HEK293 (cell line): Measurements from ENCODE around the gene OR6B1.

ENCODE experiments used
- CTCF ChIA-PET: fragments of 350-600 bp; formaldehyde crosslinking; extraction: SDS; loops from one replicate; lab custom pipeline; 2021; ENCODE audit warnings: antibody characterized with exemption; lab: Yijun Ruan, JAX
- POLR2A ChIA-PET: fragments of 300-600 bp; formaldehyde crosslinking; extraction: SDS; loops from one replicate; lab custom pipeline; 2020; ENCODE audit warnings: antibody characterized with exemption, inconsistent platforms; lab: Yijun Ruan, JAX
- H3K27ac ChIP-seq: fragments of 200-500 bp; sonication (Bioruptor generic); 2 replicates; pipeline ENCODE4 v1.5.1; 2014; ENCODE audit warnings: low read depth, low read length, control low read depth, inconsistent platforms; ENCODE audit errors: extremely low read depth
- H3K36me3 ChIP-seq, 2 experiments: fragments of 200-500 bp in 1 of 2; sonication (Bioruptor generic) in 1 of 2; 1 replicate in 1 of 2; 2 replicates in 1 of 2; pipeline ENCODE4 v1.5.1; 2014 to 2017; ENCODE audit warnings: inconsistent platforms in 2 of 2, low read length in 2 of 2; ENCODE audit not compliant: control insufficient read depth in 2 of 2, insufficient read depth in 1 of 2
- H3K4me1 ChIP-seq: fragments of 200-500 bp; sonication (Bioruptor generic); 2 replicates; pipeline ENCODE4 v1.5.1; 2014; ENCODE audit warnings: mild to moderate bottlenecking, low read length, inconsistent platforms; ENCODE audit not compliant: control insufficient read depth, insufficient read depth
- H3K4me3 ChIP-seq: 2 replicates; pipeline ENCODE4 v1.5.1; 2011; ENCODE audit warnings: low read depth, mild to moderate bottlenecking, control low read depth, low read length, moderate library complexity
- H3K9me3 ChIP-seq: fragments of 200-500 bp; sonication (Bioruptor generic); 2 replicates; pipeline ENCODE4 v1.5.1; 2014; ENCODE audit warnings: low read depth, low read length, inconsistent platforms; ENCODE audit not compliant: control insufficient read depth, insufficient read depth
- GFI1B ChIP-seq: fragments of 450-650 bp; formaldehyde crosslinking; IDR thresholded peaks from 2 replicates; pipeline ENCODE4 v1.5.1; 2016; ENCODE audit warnings: missing biosample characterization, missing genetic modification characterization
- KLF1 ChIP-seq: fragments of 450-650 bp; formaldehyde crosslinking; IDR thresholded peaks from 2 replicates; pipeline ENCODE4 v1.5.1; 2016; ENCODE audit warnings: missing biosample characterization, missing genetic modification characterization
- OVOL3 ChIP-seq: fragments of 450-650 bp; formaldehyde crosslinking; IDR thresholded peaks from 2 replicates; pipeline ENCODE4 v1.5.1; 2016; ENCODE audit warnings: missing biosample characterization, missing genetic modification characterization
- PRDM4 ChIP-seq: fragments of 450-650 bp; formaldehyde crosslinking; IDR thresholded peaks from 2 replicates; pipeline ENCODE4 v1.5.1; 2017; ENCODE audit warnings: missing biosample characterization, missing genetic modification characterization
- ZBTB11 ChIP-seq: fragments of 450-650 bp; formaldehyde crosslinking; conservative IDR thresholded peaks from 2 replicates; pipeline ENCODE4 v1.5.1; 2016; ENCODE audit warnings: low read depth, missing biosample characterization, missing genetic modification characterization
- ZFP3 ChIP-seq: fragments of 450-650 bp; formaldehyde crosslinking; IDR thresholded peaks from 2 replicates; pipeline ENCODE4 v1.5.1; 2016; ENCODE audit warnings: low read depth, missing biosample characterization, missing genetic modification characterization
- ZNF184 ChIP-seq: fragments of 450-650 bp; IDR thresholded peaks from 2 replicates; pipeline ENCODE4 v1.5.1; 2018; ENCODE audit warnings: missing biosample characterization, mild to moderate bottlenecking, missing genetic modification characterization
- ZNF214 ChIP-seq: fragments of 450-650 bp; formaldehyde crosslinking; IDR thresholded peaks from 2 replicates; pipeline ENCODE4 v1.5.1; 2017; ENCODE audit warnings: missing biosample characterization, mild to moderate bottlenecking, missing genetic modification characterization, borderline replicate concordance
- ZNF488 ChIP-seq: fragments of 450-650 bp; formaldehyde crosslinking; IDR thresholded peaks from 2 replicates; pipeline ENCODE4 v1.5.1; 2016; ENCODE audit warnings: missing biosample characterization, missing genetic modification characterization
- ZNF585B ChIP-seq: fragments of 450-650 bp; formaldehyde crosslinking; IDR thresholded peaks from 2 replicates; pipeline ENCODE4 v1.5.1; 2016; ENCODE audit warnings: missing biosample characterization, missing genetic modification characterization
- ZNF707 ChIP-seq: fragments of 450-650 bp; formaldehyde crosslinking; IDR thresholded peaks from 2 replicates; pipeline ENCODE4 v1.5.1; 2016; ENCODE audit warnings: missing biosample characterization, missing genetic modification characterization
- ZNF843 ChIP-seq: fragments of 450-650 bp; formaldehyde crosslinking; IDR thresholded peaks from 2 replicates; pipeline ENCODE4 v1.5.1; 2016; ENCODE audit warnings: missing biosample characterization, missing genetic modification characterization
- ZXDB ChIP-seq: fragments of 450-650 bp; formaldehyde crosslinking; IDR thresholded peaks from 2 replicates; pipeline ENCODE4 v1.5.1; 2016; ENCODE audit warnings: missing biosample characterization, missing genetic modification characterization
- TF ChIP-seq, protein P1 (sequence below): fragments of 450-650 bp; formaldehyde crosslinking; IDR thresholded peaks from 2 replicates; pipeline ENCODE4 v1.5.1; 2016; ENCODE audit warnings: missing biosample characterization, missing genetic modification characterization
- TF ChIP-seq, protein P2 (sequence below): fragments of 450-650 bp; formaldehyde crosslinking; IDR thresholded peaks from 2 replicates; pipeline ENCODE4 v1.5.1; 2016; ENCODE audit warnings: missing biosample characterization, missing genetic modification characterization
- TF ChIP-seq, protein P3 (sequence below): fragments of 450-650 bp; formaldehyde crosslinking; optimal IDR thresholded peaks from 2 replicates; pipeline ENCODE3; 2016; ENCODE audit warnings: missing biosample characterization, mild to moderate bottlenecking, missing genetic modification characterization
- TF ChIP-seq, protein P4 (sequence below): fragments of 450-650 bp; formaldehyde crosslinking; IDR thresholded peaks from 2 replicates; pipeline ENCODE4 v1.5.1; 2017; ENCODE audit warnings: missing biosample characterization, missing genetic modification characterization

OR6B1 gene

DNA sequence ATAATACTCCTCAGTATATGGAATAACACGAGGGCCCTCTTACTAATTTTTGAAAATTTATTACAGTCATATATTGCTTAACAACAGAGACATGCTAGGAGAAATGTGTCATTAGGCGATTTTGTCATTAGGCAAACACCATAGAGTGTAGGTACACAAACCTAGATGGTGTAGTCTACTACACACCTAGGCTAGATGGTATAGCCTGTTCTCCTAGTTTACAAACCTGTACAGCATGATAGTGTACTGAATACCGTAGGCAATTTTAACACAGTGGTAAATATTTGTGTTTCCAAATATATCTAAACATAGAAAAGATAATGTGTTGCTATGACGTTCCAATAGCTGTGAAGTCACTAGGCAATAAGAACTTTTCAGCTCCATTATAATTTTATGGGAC is 32.7 kb upstream of the OR6B1 start:
- POLR2A ChIA-PET, result no interaction called here
- H3K4me3 ChIP-seq, result no peak overlapping the region
- no peaks in the 10 kb centered on the region for H3K9me3 ChIP-seq
- no peaks in the 10 kb centered on the region for H3K4me1 ChIP-seq
- CTCF ChIA-PET, result interaction anchor here (1.6 kb wide), 1 partner anchor 9 kb away, joined by 4 read pairs; no protein-coding TSS in a partner anchor
- no peaks in the 10 kb centered on the region for H3K36me3 ChIP-seq
- TF ChIP-seq ZNF843 (tag by site-specific recombination) (no peak), OVOL3 (no peak), ZXDB (no peak), ZBTB11 (tag by site-specific recombination) (no peak), ZNF707 (tag by site-specific recombination) (no peak), PRDM4 (no peak), KLF1 (no peak), ZNF488 (no peak), ZNF585B (tag by site-specific recombination) (no peak), GFI1B (tag by site-specific recombination) (no peak), ZNF214 (tag by site-specific recombination) (no peak), ZNF184 (tag by site-specific recombination) (no peak), ZFP3 (tag by site-specific recombination) (no peak)
- TF ChIP-seq, protein P1, sequence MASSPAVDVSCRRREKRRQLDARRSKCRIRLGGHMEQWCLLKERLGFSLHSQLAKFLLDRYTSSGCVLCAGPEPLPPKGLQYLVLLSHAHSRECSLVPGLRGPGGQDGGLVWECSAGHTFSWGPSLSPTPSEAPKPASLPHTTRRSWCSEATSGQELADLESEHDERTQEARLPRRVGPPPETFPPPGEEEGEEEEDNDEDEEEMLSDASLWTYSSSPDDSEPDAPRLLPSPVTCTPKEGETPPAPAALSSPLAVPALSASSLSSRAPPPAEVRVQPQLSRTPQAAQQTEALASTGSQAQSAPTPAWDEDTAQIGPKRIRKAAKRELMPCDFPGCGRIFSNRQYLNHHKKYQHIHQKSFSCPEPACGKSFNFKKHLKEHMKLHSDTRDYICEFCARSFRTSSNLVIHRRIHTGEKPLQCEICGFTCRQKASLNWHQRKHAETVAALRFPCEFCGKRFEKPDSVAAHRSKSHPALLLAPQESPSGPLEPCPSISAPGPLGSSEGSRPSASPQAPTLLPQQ (tag by site-specific recombination), result no peak
- TF ChIP-seq, protein P2, sequence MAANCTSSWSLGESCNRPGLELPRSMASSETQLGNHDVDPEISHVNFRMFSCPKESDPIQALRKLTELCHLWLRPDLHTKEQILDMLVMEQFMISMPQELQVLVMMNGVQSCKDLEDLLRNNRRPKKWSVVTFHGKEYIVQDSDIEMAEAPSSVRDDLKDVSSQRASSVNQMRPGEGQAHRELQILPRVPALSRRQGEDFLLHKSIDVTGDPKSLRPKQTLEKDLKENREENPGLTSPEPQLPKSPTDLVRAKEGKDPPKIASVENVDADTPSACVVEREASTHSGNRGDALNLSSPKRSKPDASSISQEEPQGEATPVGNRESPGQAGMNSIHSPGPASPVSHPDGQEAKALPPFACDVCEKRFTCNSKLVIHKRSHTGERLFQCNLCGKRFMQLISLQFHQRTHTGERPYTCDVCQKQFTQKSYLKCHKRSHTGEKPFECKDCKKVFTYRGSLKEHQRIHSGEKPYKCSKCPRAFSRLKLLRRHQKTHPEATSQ, result no peak
- TF ChIP-seq, protein P3, sequence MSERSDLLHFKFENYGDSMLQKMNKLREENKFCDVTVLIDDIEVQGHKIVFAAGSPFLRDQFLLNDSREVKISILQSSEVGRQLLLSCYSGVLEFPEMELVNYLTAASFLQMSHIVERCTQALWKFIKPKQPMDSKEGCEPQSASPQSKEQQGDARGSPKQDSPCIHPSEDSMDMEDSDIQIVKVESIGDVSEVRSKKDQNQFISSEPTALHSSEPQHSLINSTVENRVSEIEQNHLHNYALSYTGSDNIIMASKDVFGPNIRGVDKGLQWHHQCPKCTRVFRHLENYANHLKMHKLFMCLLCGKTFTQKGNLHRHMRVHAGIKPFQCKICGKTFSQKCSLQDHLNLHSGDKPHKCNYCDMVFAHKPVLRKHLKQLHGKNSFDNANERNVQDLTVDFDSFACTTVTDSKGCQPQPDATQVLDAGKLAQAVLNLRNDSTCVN (tag by site-specific recombination), result no peak
- TF ChIP-seq, protein P4, sequence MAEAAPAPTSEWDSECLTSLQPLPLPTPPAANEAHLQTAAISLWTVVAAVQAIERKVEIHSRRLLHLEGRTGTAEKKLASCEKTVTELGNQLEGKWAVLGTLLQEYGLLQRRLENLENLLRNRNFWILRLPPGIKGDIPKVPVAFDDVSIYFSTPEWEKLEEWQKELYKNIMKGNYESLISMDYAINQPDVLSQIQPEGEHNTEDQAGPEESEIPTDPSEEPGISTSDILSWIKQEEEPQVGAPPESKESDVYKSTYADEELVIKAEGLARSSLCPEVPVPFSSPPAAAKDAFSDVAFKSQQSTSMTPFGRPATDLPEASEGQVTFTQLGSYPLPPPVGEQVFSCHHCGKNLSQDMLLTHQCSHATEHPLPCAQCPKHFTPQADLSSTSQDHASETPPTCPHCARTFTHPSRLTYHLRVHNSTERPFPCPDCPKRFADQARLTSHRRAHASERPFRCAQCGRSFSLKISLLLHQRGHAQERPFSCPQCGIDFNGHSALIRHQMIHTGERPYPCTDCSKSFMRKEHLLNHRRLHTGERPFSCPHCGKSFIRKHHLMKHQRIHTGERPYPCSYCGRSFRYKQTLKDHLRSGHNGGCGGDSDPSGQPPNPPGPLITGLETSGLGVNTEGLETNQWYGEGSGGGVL (tag by site-specific recombination), result no peak
- no peak overlapping the region for H3K27ac ChIP-seq
